ENCODE results near the gene SLC26A1.

SLC26A1 gene

GRCh38 chr4:990746-991367, 2.3 kb downstream of the SLC26A1 start:
- TF ChIP-seq REST (IDR thresholded peaks at IDR 0.05; ENCODE audit: low read depth) (no peak), ZBTB7A (IDR thresholded peaks at IDR 0.05; ENCODE audit: low read depth) (no peak), EP300 (IDR thresholded peaks at IDR 0.05; ENCODE audit: borderline replicate concordance) (no peak), RAD21 (IDR thresholded peaks at IDR 0.05; ENCODE audit: low read depth) (no peak), TAF1 (IDR thresholded peaks at IDR 0.05; ENCODE audit: low read depth) (no peak), MAX (IDR thresholded peaks at IDR 0.05) (no peak), YY1 (IDR thresholded peaks at IDR 0.05; ENCODE audit: low read depth) (no peak), CREB1 (IDR thresholded peaks at IDR 0.05; ENCODE audit: low read depth) (no peak), TCF12 (IDR thresholded peaks at IDR 0.05; ENCODE audit: low read depth) (no peak), FOXM1 (IDR thresholded peaks at IDR 0.05; ENCODE audit: borderline replicate concordance, low read depth) (no peak), NFIC (IDR thresholded peaks at IDR 0.05) (no peak)

GRCh38 chr4:989722-990471, 3.3 kb downstream of the SLC26A1 start:
- TF ChIP-seq EP300 (IDR thresholded peaks at IDR 0.05; ENCODE audit: borderline replicate concordance) (no peak), YY1 (IDR thresholded peaks at IDR 0.05; ENCODE audit: low read depth) (no peak), TEAD4 (IDR thresholded peaks at IDR 0.05) (no peak), FOXM1 (IDR thresholded peaks at IDR 0.05; ENCODE audit: borderline replicate concordance, low read depth) (no peak), CEBPB (IDR thresholded peaks at IDR 0.05) (no peak), CREB1 (IDR thresholded peaks at IDR 0.05; ENCODE audit: low read depth) (no peak), NFIC (IDR thresholded peaks at IDR 0.05) (no peak), ZBTB7A (IDR thresholded peaks at IDR 0.05; ENCODE audit: low read depth) (no peak), EGR1 (IDR thresholded peaks at IDR 0.05) (no peak), TCF12 (IDR thresholded peaks at IDR 0.05; ENCODE audit: low read depth) (no peak), REST (IDR thresholded peaks at IDR 0.05; ENCODE audit: low read depth) (no peak)

- no peak for TF ChIP-seq TEAD4 (IDR thresholded peaks at IDR 0.05)
- TF ChIP-seq REST (IDR thresholded peaks at IDR 0.05; ENCODE audit: low read depth) = no peak
- TF ChIP-seq TAF1 (IDR thresholded peaks at IDR 0.05; ENCODE audit: low read depth) = no peak
- no peak for TF ChIP-seq ZBTB7A (IDR thresholded peaks at IDR 0.05; ENCODE audit: low read depth)
- TF ChIP-seq FOXM1 (IDR thresholded peaks at IDR 0.05; ENCODE audit: borderline replicate concordance, low read depth) = no peak
- no peak for TF ChIP-seq CREB1 (IDR thresholded peaks at IDR 0.05; ENCODE audit: low read depth)
- no peak for TF ChIP-seq RAD21 (IDR thresholded peaks at IDR 0.05; ENCODE audit: low read depth)
- no peak for TF ChIP-seq EGR1 (IDR thresholded peaks at IDR 0.05)
- TF ChIP-seq MAX (IDR thresholded peaks at IDR 0.05) = no peak
- no peak for TF ChIP-seq TCF12 (IDR thresholded peaks at IDR 0.05; ENCODE audit: low read depth)
- no peak for TF ChIP-seq YY1 (IDR thresholded peaks at IDR 0.05; ENCODE audit: low read depth)
- no peak for TF ChIP-seq EP300 (IDR thresholded peaks at IDR 0.05; ENCODE audit: borderline replicate concordance)
- no peak for TF ChIP-seq CEBPB (IDR thresholded peaks at IDR 0.05)
Measured at GRCh38 chr4:988726-989721, 4.2 kb downstream of the SLC26A1 start.

Measured in Ishikawa (cell line).